ENCODE data around the gene KRTAP4-7.

Gene KRTAP4-7

GRCh38 chr17:41133880-41134735 is 50.2 kb downstream of the KRTAP4-7 start:
- no peaks in the 10 kb centered on the region for H3F3A ChIP-seq (ENCODE audit: insufficient read depth, low read length)
- no peak overlapping the region for H2AFZ ChIP-seq (ENCODE audit: low read length)
- no peak for DNase-seq
- H3K36me3 ChIP-seq (replicated peaks; ENCODE audit: insufficient read depth, low read length), result no peaks in the 10 kb centered on the region
- no peaks in the 10 kb centered on the region for H4K20me1 ChIP-seq (ENCODE audit: insufficient read depth, low read length)
- H3K27ac ChIP-seq (ENCODE audit: low read length), result no peak overlapping the region
- no peak overlapping the region for H3K9ac ChIP-seq (ENCODE audit: low read length)
- H3K4me1 ChIP-seq (ENCODE audit: low read length), result no peaks in the 10 kb centered on the region
- H3K4me2 ChIP-seq (ENCODE audit: low read depth, low read length), result no peak overlapping the region
- no peak overlapping the region for H3K4me3 ChIP-seq (ENCODE audit: low read length)
- H3K9me3 ChIP-seq (replicated peaks; ENCODE audit: insufficient read depth, low read length), result no peaks in the 10 kb centered on the region
- H3K27me3 ChIP-seq (replicated peaks; ENCODE audit: insufficient read depth, low read length), result no peaks in the 10 kb centered on the region
- no peaks in the 10 kb centered on the region for H3K9me2 ChIP-seq (replicated peaks; ENCODE audit: insufficient read depth, low read length)
- no peak for TF ChIP-seq EZH2phosphoT487 (IDR thresholded peaks at IDR 0.05; ENCODE audit: low read length)
- TF ChIP-seq EZH2 (optimal IDR thresholded peaks at IDR 0.05; ENCODE audit: low read depth, low read length), result no peak
- no peak for TF ChIP-seq CTCF (IDR thresholded peaks at IDR 0.05; ENCODE audit: low read length)
- H3K79me2 ChIP-seq (ENCODE audit: low read length), result no peaks in the 10 kb centered on the region
